Activated CD4-positive, alpha-beta memory T cell treated with anti-CD3 and anti-CD28 coated beads, Interleukin-2, amount 10 ng/mL, durations not matched to agents 7 days and 5 days (primary cell): ENCODE results near the gene AHCYL1. TPM values are rescaled to one million over a fixed set of nuclear protein-coding genes. Genes with fewer than 3 reads are reported as not detected.
"Not testable (repeated sequence)": the region's sequence is repeated elsewhere in the genome, so short reads cannot be mapped to it uniquely, and the experiment has no call there.

ENCODE experiments used
- CTCF ChIA-PET: fragments of 350-600 bp; sonication (Branson Sonifier 250); formaldehyde crosslinking; loops from one replicate; lab custom pipeline; 2021; ENCODE audit warnings: antibody characterized with exemption, inconsistent platforms; lab: Charles Lee
- POLR2A ChIA-PET: fragments of 350-600 bp; sonication (Branson Sonifier 250); formaldehyde crosslinking; loops from one replicate; lab custom pipeline; 2021; ENCODE audit warnings: antibody characterized with exemption; lab: Charles Lee
- DNase-seq: peaks from one replicate; pipeline ENCODE4 v3.0.0-alpha.2; 2020
- H3K27ac Mint-ChIP-seq: one replicate; pipeline ENCODE4 v1.8.0; 2021; ENCODE audit warnings: mild to moderate bottlenecking, mixed read lengths
- H3K27me3 Mint-ChIP-seq: one replicate; pipeline ENCODE4 v1.8.0; 2021; ENCODE audit warnings: mixed read lengths
- H3K36me3 Mint-ChIP-seq: one replicate; pipeline ENCODE4 v1.8.0; 2021; ENCODE audit warnings: low read depth, mixed read lengths
- H3K4me1 Mint-ChIP-seq: one replicate; pipeline ENCODE4 v1.8.0; 2021; ENCODE audit warnings: mixed read lengths
- H3K4me3 Mint-ChIP-seq: one replicate; pipeline ENCODE4 v1.8.0; 2021; ENCODE audit warnings: mild to moderate bottlenecking, mixed read lengths
- H3K9me3 Mint-ChIP-seq: one replicate; pipeline ENCODE4 v1.8.0; 2021; ENCODE audit warnings: mixed read lengths
- total RNA-seq, 2 experiments: library from RNA; stranded (reverse); gene quantifications; one replicate each; pipeline ENCODE4 v1.2.3, GENCODE V29; 2021

Gene AHCYL1
- total RNA-seq: 10 to 100 TPM; 56.5 to 57.0 TPM

DNA sequence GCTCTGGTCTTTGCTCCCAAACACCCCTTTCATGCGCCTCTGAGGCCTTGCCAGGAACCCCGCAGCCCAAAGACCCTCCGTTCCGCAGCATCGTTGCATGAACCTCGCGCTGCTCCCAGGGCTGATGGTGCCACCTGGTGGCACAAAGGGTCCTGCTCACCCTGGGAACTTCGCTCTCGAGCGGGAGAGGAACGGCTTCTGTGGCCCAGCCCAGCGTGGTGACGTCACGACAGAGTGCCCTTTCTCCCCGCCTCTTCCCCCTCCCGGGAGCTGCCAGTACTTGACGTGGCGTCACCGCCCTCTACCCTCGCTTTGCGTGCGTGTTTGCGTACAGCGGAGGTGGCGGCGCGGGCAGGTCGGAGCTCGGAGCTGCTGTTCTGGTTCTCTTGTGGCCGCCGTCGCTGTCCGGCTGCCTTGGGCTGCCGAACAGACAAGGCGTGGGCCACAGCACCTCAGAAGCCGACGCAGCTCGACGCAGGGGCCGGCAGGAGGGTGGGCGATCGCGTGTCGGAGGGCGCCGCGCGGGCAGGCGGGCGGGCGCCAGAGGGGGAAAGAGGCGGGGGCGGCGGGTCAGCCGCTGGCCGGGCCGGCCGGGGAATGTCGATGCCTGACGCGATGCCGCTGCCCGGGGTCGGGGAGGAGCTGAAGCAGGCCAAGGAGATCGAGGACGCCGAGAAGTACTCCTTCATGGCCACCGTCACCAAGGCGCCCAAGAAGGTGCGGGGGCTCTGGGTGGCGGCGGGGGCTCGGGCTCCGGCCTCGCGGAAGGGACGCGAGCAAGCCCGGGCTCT, at the start of gene AHCYL1:
Gene AHCYL1 (plus strand): TSS at position 310 of the 791 bp plus-strand sequence. CDS start 288 bp downstream, at position 598.
- Mint-ChIP-seq H3K4me3 (peak within 1 kb of the TSS; percentile 99), H3K27me3 (peaks cover 2% of the 10 kb centered on the region), H3K4me1 (peaks cover 41% of the 10 kb centered on the region), H3K36me3 (peaks cover 15% of the 10 kb centered on the region), H3K9me3 (no peaks in the 10 kb centered on the region), H3K27ac (peak within 1 kb of the TSS; percentile 84)
- DNase-seq: peak; percentile 99
- CTCF ChIA-PET: interaction anchor here (0.6 to 14.6 kb wide), 69 partner anchors 9 to 771 kb away, joined by 3 to 655 read pairs (median 6); partner anchors contain the start of genes AMPD2, CSF1, GNAI3 and GNAT2
- POLR2A ChIA-PET: interaction anchor here (0.9 to 4.8 kb wide), 30 partner anchors 8 to 631 kb away, joined by 3 to 71 read pairs (median 5); partner anchors contain the start of genes GNAI3, GSTM4 and STRIP1

- Mint-ChIP-seq H3K4me3 (no peak overlapping the region), H3K4me1 (peaks cover 24% of the 10 kb centered on the region), H3K36me3 (peaks cover 18% of the 10 kb centered on the region), H3K27me3 (peaks cover 24% of the 10 kb centered on the region), H3K9me3 (peaks cover 19% of the 10 kb centered on the region), H3K27ac (no peak overlapping the region)
- CTCF ChIA-PET: interaction anchor here (0.9 kb wide), 1 partner anchor 144 kb away, joined by 3 read pairs; no protein-coding TSS in a partner anchor
- DNase-seq: no peak
- POLR2A ChIA-PET: no interaction called here
Observed at GRCh38 chr1:109935451-109935900, 49.1 kb upstream of the AHCYL1 start.

- Mint-ChIP-seq H3K4me3 (no peak overlapping the region), H3K27me3 (peaks cover 24% of the 10 kb centered on the region), H3K4me1 (peaks cover 20% of the 10 kb centered on the region), H3K27ac (no peak overlapping the region), H3K9me3 (peaks cover 19% of the 10 kb centered on the region), H3K36me3 (peaks cover 16% of the 10 kb centered on the region)
- POLR2A ChIA-PET: no interaction called here
- no peak for DNase-seq
- CTCF ChIA-PET: no interaction called here
Observed at GRCh38 chr1:109937738-109938137, 46.8 kb upstream of the AHCYL1 start.

GRCh38 chr1:109938556-109938955, 46.0 kb upstream of the AHCYL1 start:
- Mint-ChIP-seq H3K27me3 (peaks cover 24% of the 10 kb centered on the region), H3K27ac (no peak overlapping the region), H3K9me3 (peaks cover 19% of the 10 kb centered on the region), H3K4me3 (no peak overlapping the region), H3K36me3 (peaks cover 16% of the 10 kb centered on the region), H3K4me1 (peaks cover 12% of the 10 kb centered on the region)
- CTCF ChIA-PET: no interaction called here
- POLR2A ChIA-PET: no interaction called here
- DNase-seq: no peak

- Mint-ChIP-seq H3K9me3 (peaks cover 5% of the 10 kb centered on the region), H3K27me3 (peaks cover 11% of the 10 kb centered on the region), H3K4me3 (no peak overlapping the region), H3K27ac (no peak overlapping the region), H3K4me1 (peaks cover 4% of the 10 kb centered on the region), H3K36me3 (peaks cover 5% of the 10 kb centered on the region)
- ChIA-PET CTCF (no interaction called here), POLR2A (no interaction called here)
- DNase-seq: no peak
Observed at GRCh38 chr1:109942434-109942833, 42.1 kb upstream of the AHCYL1 start.

GRCh38 chr1:109944541-109944940, 40.0 kb upstream of the AHCYL1 start:
- ChIA-PET POLR2A (no interaction called here), CTCF (interaction anchor here (0.7 to 1.5 kb wide), 3 partner anchors 9 to 304 kb away, joined by 3 to 4 read pairs (median 3); partner anchors contain the start of gene AHCYL1)
- no peaks in the 10 kb centered on the region for H3K36me3 Mint-ChIP-seq

GRCh38 chr1:109946511-109946910, 38.1 kb upstream of the AHCYL1 start:
- H3K4me3 Mint-ChIP-seq: no peak overlapping the region
- peaks cover 6% of the 10 kb centered on the region for H3K4me1 Mint-ChIP-seq
- H3K36me3 Mint-ChIP-seq: no peaks in the 10 kb centered on the region
- no peaks in the 10 kb centered on the region for H3K27me3 Mint-ChIP-seq
- ChIA-PET CTCF (interaction anchor here (1.0 to 1.7 kb wide), 2 partner anchors 13 to 156 kb away, joined by 3 to 4 read pairs; no protein-coding TSS in a partner anchor), POLR2A (no interaction called here)
- no peak for DNase-seq
- no peak overlapping the region for H3K27ac Mint-ChIP-seq
- H3K9me3 Mint-ChIP-seq: no peaks in the 10 kb centered on the region

More at GRCh38 chr1:109944541-109944940, 40.0 kb upstream of the AHCYL1 start:
- Mint-ChIP-seq H3K9me3 (no peaks in the 10 kb centered on the region), H3K27me3 (peaks cover under 1% of the 10 kb centered on the region), H3K27ac (no peak overlapping the region), H3K4me3 (no peak overlapping the region), H3K4me1 (peaks cover 6% of the 10 kb centered on the region)
- DNase-seq: no peak

DNA sequence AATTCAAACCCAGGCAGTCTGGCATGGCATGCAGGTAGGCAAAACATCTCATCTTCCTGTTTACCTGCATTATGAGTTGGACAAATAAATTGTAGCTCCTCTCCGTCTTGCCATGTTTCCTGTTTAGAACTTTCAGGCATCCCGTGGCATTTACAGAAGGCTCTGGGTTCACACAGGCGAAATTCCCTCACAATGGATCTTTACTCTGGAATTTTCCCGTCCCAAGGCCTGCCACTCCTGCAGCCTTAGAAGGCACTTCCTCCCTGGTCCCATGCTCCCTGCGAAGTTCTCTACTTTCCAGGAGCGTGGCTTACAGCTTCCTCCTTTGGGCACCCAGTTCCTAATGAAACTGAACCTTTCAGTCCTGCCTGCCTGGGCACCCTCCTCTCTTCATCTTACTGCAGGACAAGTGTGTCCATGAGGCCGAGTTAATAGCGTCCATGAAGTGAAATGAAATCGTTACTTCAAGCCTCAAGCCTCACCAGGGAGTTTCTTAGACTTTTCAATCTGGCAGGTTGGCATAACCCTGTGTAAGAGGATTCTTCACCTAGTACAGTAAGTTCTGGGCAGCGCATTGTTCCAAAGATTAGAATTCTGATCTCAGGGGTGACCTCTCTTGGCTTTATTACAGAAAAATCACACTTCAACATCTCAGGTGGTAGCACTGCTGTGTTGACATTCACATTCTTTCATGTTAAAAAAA, 36.8 kb upstream of the AHCYL1 start:
- Mint-ChIP-seq H3K27me3 (no peaks in the 10 kb centered on the region), H3K27ac (no peak overlapping the region), H3K36me3 (no peaks in the 10 kb centered on the region), H3K4me1 (peaks cover 6% of the 10 kb centered on the region), H3K9me3 (no peaks in the 10 kb centered on the region), H3K4me3 (no peak overlapping the region)
- ChIA-PET POLR2A (no interaction called here), CTCF (interaction anchor here (0.7 to 1.9 kb wide), 4 partner anchors 12 to 157 kb away, joined by 3 to 7 read pairs (median 4); partner anchors contain the start of gene AHCYL1)
- DNase-seq: no peak

DNA sequence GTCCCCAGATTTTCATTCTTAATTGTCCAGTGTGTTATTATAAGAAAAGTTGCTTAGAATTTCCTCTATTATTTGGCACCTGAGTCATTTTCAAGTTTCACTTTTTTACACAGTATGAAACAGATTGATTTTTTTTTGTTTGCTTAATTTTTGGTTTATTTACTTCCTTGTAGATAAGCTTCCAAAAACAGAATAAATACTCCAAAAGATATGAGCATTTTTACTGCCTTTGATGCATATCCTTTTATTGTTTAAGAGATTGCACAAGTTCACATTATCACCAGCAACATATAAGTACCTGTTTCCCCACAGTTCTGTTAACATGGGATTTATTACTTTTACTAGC, 36.3 kb upstream of the AHCYL1 start:
- H3K27me3 Mint-ChIP-seq: no peaks in the 10 kb centered on the region
- H3K9me3 Mint-ChIP-seq: no peaks in the 10 kb centered on the region
- DNase-seq: no peak
- H3K27ac Mint-ChIP-seq: no peak overlapping the region
- POLR2A ChIA-PET: no interaction called here
- H3K36me3 Mint-ChIP-seq: no peaks in the 10 kb centered on the region
- peaks cover 6% of the 10 kb centered on the region for H3K4me1 Mint-ChIP-seq
- CTCF ChIA-PET: interaction anchor here (1.9 kb wide), 1 partner anchor 36 kb away, joined by 7 read pairs; the partner anchor contains the start of gene AHCYL1
- no peak overlapping the region for H3K4me3 Mint-ChIP-seq

- no peaks in the 10 kb centered on the region for H3K36me3 Mint-ChIP-seq
- no peak overlapping the region for H3K27ac Mint-ChIP-seq
- no peaks in the 10 kb centered on the region for H3K9me3 Mint-ChIP-seq
- ChIA-PET POLR2A (no interaction called here), CTCF (no interaction called here)
- peaks cover 2% of the 10 kb centered on the region for H3K4me1 Mint-ChIP-seq
- H3K4me3 Mint-ChIP-seq: no peak overlapping the region
- no peak for DNase-seq
- no peaks in the 10 kb centered on the region for H3K27me3 Mint-ChIP-seq
Observed at GRCh38 chr1:109950038-109950437, 34.5 kb upstream of the AHCYL1 start.

DNA sequence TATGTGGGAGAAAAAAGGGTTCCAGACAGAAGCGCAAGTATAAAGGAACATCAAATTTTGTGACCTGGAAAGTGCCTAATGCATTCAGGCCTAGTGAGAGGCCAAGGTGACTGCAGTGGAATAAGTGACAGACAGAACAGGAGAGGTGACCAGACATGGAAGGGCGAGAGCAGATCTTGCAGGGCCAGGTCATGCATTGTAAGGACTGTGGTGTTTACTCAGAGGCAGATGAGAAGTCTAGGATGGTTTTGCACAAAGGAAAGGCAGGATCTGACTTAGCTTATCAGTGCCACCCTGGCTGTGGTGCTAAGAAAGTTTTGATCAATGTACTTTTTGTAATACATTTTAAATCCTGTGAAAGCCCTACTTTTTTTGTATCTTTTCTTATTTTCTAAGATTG, 34.1 kb upstream of the AHCYL1 start:
- no peaks in the 10 kb centered on the region for H3K36me3 Mint-ChIP-seq
- no peak overlapping the region for H3K4me3 Mint-ChIP-seq
- ChIA-PET POLR2A (no interaction called here), CTCF (interaction anchor here (0.7 kb wide), 1 partner anchor 44 kb away, joined by 4 read pairs; no protein-coding TSS in a partner anchor)
- H3K27ac Mint-ChIP-seq: no peak overlapping the region
- DNase-seq: no peak
- H3K27me3 Mint-ChIP-seq: no peaks in the 10 kb centered on the region
- H3K4me1 Mint-ChIP-seq: peaks cover 2% of the 10 kb centered on the region
- H3K9me3 Mint-ChIP-seq: no peaks in the 10 kb centered on the region

- H3K36me3 Mint-ChIP-seq, H3K4me3 Mint-ChIP-seq, DNase-seq, H3K4me1 Mint-ChIP-seq, POLR2A ChIA-PET, H3K9me3 Mint-ChIP-seq, CTCF ChIA-PET, H3K27me3 Mint-ChIP-seq, H3K27ac Mint-ChIP-seq: not testable (repeated sequence)
Observed at GRCh38 chr1:109951501-109951900, 33.1 kb upstream of the AHCYL1 start.

DNA sequence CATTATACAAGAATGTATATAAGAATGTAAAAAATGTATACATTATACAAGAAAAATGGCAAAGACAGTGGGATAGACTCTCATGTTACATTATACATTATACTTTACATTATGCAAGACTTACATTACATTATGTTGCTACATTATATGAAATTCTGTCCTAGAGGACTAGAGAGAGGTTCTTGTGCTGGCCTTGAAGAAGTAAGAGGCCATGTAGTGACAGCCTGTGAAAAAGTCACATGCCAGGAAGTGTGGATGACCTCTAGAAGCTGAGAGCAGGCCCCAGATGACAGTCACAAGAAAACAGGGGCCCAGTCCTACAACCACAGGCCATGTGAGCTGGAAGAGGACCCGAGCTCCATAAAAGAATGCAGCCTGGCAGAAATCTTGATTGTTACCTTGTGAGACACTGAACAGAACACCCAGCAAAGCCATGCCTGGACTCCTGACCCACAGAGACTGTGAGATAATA, 30.5 kb upstream of the AHCYL1 start:
- H3K9me3 Mint-ChIP-seq: no peaks in the 10 kb centered on the region
- no peak for DNase-seq
- H3K4me1 Mint-ChIP-seq: no peaks in the 10 kb centered on the region
- peaks cover 10% of the 10 kb centered on the region for H3K27me3 Mint-ChIP-seq
- no peak overlapping the region for H3K4me3 Mint-ChIP-seq
- ChIA-PET CTCF (interaction anchor here (1.6 kb wide), 1 partner anchor 9 kb away, joined by 4 read pairs; no protein-coding TSS in a partner anchor), POLR2A (no interaction called here)
- H3K27ac Mint-ChIP-seq: no peak overlapping the region
- no peaks in the 10 kb centered on the region for H3K36me3 Mint-ChIP-seq
